ENCODE results near the gene RNF214. TPM values are rescaled to one million over a fixed set of nuclear protein-coding genes. Genes with fewer than 3 reads are reported as not detected.

Gene RNF214
- total and polyA plus RNA-seq, 2 donors (not counting 1 experiment from before 2014, with no cell fraction given), result 16.0 to 36.1 TPM

GRCh38 chr11:117210620-117211019 lies 21.9 kb upstream of the RNF214 start:
- intact Hi-C loops (cut with micrococcal nuclease), result no loop called here
- no peaks in the 10 kb centered on the region for H3K9me3 Mint-ChIP-seq (ENCODE audit: insufficient read depth)
- ATAC-seq (ENCODE audit: low read depth) (no peak), DNase-seq (no peak)
- H3K4me3 Mint-ChIP-seq, result no peak overlapping the region
- H2AFZ ChIP-seq (ENCODE audit: insufficient read depth, low read depth, low read length, poor library complexity, severe bottlenecking), result no peak overlapping the region
- TF ChIP-seq EZH2 (IDR thresholded peaks at IDR 0.05; ENCODE audit: borderline replicate concordance, insufficient read depth, low read depth, low read length, poor library complexity, severe bottlenecking) (no peak), CTCF (IDR thresholded peaks at IDR 0.05) (no peak)
- WGBS (ENCODE audit: insufficient coverage), result 100% methylated on average over 3 of the region's 3 CpGs
- H3K9ac ChIP-seq (ENCODE audit: low read length), result no peak overlapping the region
- no peaks in the 10 kb centered on the region for H3K27me3 Mint-ChIP-seq
- no peaks in the 10 kb centered on the region for H3K4me1 Mint-ChIP-seq
- H3K27ac ChIP-seq (ENCODE audit: low read length in 2 of 2), result no peak overlapping the region
- H3K27me3 ChIP-seq (replicated peaks in 1 of 4; ENCODE audit: control extremely low read depth in 1 of 4, control insufficient read depth in 3 of 4, insufficient read depth in 4 of 4, low read length in 3 of 4), result no peaks in the 10 kb centered on the region
- H3K79me2 ChIP-seq (ENCODE audit: control insufficient read depth, insufficient read depth, low read length), result no peaks in the 10 kb centered on the region
- H3K4me3 ChIP-seq (ENCODE audit: control extremely low read depth in 1 of 5, extremely low read depth in 1 of 5, insufficient read depth in 1 of 5, low read depth in 2 of 5, low read length in 4 of 5), result no peak overlapping the region
- no peaks in the 10 kb centered on the region for H3K4me1 ChIP-seq (ENCODE audit: control insufficient read depth in 2 of 2, insufficient read depth in 2 of 2, low read length in 2 of 2)
- H3K9me3 ChIP-seq (ENCODE audit: control extremely low read depth in 1 of 3, control insufficient read depth in 2 of 3, insufficient read depth in 1 of 3, low read length in 2 of 3), result no peaks in the 10 kb centered on the region
- no peak overlapping the region for H3K27ac Mint-ChIP-seq
- H3K36me3 ChIP-seq (replicated peaks in 1 of 2; ENCODE audit: control extremely low read depth in 1 of 2, control insufficient read depth in 1 of 2, extremely low read depth in 1 of 2, insufficient read depth in 2 of 2, low read length in 1 of 2), result peaks cover 1 to 28% of the 10 kb centered on the region in 2 experiments
- POLR2A ChIA-PET, result no interaction called here
- H4K20me1 ChIP-seq (ENCODE audit: control insufficient read depth, insufficient read depth, low read length, poor library complexity, severe bottlenecking), result no peaks in the 10 kb centered on the region
- no peak overlapping the region for H3K4me2 ChIP-seq (replicated peaks; ENCODE audit: low read depth, low read length, poor library complexity, severe bottlenecking)
- CTCF ChIA-PET, result interaction anchor here (0.7 to 1.7 kb wide), 4 partner anchors 15 to 29 kb away, joined by 3 to 5 read pairs (median 4); partner anchors contain the start of gene PCSK7

- H3K4me1 Mint-ChIP-seq, result no peaks in the 10 kb centered on the region
These were observed 19.6 kb upstream of the RNF214 start for GRCh38 chr11:117212697-117213355.

More at GRCh38 chr11:117212697-117213355, 19.6 kb upstream of the RNF214 start:
- Histone ChIP-seq H3K9me3 (ENCODE audit: control extremely low read depth in 1 of 3, control insufficient read depth in 2 of 3, insufficient read depth in 1 of 3, low read length in 2 of 3) (no peaks in the 10 kb centered on the region), H3K4me3 (ENCODE audit: control extremely low read depth in 1 of 5, extremely low read depth in 1 of 5, insufficient read depth in 1 of 5, low read depth in 2 of 5, low read length in 4 of 5) (no peak overlapping the region), H3K27ac (ENCODE audit: low read length in 2 of 2) (no peak overlapping the region), H3K4me1 (ENCODE audit: control insufficient read depth in 2 of 2, insufficient read depth in 2 of 2, low read length in 2 of 2) (no peaks in the 10 kb centered on the region), H3K9ac (ENCODE audit: low read length) (no peak overlapping the region), H3K27me3 (replicated peaks in 1 of 4; ENCODE audit: control extremely low read depth in 1 of 4, control insufficient read depth in 3 of 4, insufficient read depth in 4 of 4, low read length in 3 of 4) (no peaks in the 10 kb centered on the region), H2AFZ (ENCODE audit: insufficient read depth, low read depth, low read length, poor library complexity, severe bottlenecking) (no peak overlapping the region), H4K20me1 (ENCODE audit: control insufficient read depth, insufficient read depth, low read length, poor library complexity, severe bottlenecking) (no peaks in the 10 kb centered on the region), H3K36me3 (replicated peaks in 1 of 2; ENCODE audit: control extremely low read depth in 1 of 2, control insufficient read depth in 1 of 2, extremely low read depth in 1 of 2, insufficient read depth in 2 of 2, low read length in 1 of 2) (peaks cover 4 to 49% of the 10 kb centered on the region in 2 experiments), H3K4me2 (replicated peaks; ENCODE audit: low read depth, low read length, poor library complexity, severe bottlenecking) (no peak overlapping the region), H3K79me2 (ENCODE audit: control insufficient read depth, insufficient read depth, low read length) (peaks cover 6% of the 10 kb centered on the region)
- DNase-seq (no peak), ATAC-seq (ENCODE audit: low read depth) (no peak)
- 97% methylated on average over 6 of the region's 11 CpGs for WGBS (ENCODE audit: insufficient coverage)
- Mint-ChIP-seq H3K9me3 (ENCODE audit: insufficient read depth) (no peaks in the 10 kb centered on the region), H3K4me3 (no peak overlapping the region), H3K27ac (no peak overlapping the region), H3K27me3 (no peaks in the 10 kb centered on the region)
- intact Hi-C loops (cut with micrococcal nuclease), result no loop called here
- POLR2A ChIA-PET, result no interaction called here
- no peak for TF ChIP-seq CTCF (IDR thresholded peaks at IDR 0.05)
- no peak for TF ChIP-seq EZH2 (IDR thresholded peaks at IDR 0.05; ENCODE audit: borderline replicate concordance, insufficient read depth, low read depth, low read length, poor library complexity, severe bottlenecking)
- CTCF ChIA-PET, result no interaction called here
